GM12865 (cell line): Measurements from ENCODE around the gene PLEKHO1.
"Not testable (repeated sequence)": the region's sequence is repeated elsewhere in the genome, so short reads cannot be mapped to it uniquely, and the experiment has no call there.

Experiments
- DNase-seq: peaks from one replicate; pipeline ENCODE4 v3.0.0; 2010; ENCODE audit warnings: low read depth
- H3K4me3 ChIP-seq: 2 replicates; pipeline ENCODE4 v1.5.1; 2011; ENCODE audit warnings: mild to moderate bottlenecking, low read depth, low read length, control low read depth
- CTCF ChIP-seq: IDR thresholded peaks from 2 replicates; pipeline ENCODE4 v1.5.1; 2011; ENCODE audit warnings: low read length, control low read depth, low read depth, inconsistent platforms; ENCODE audit not compliant: insufficient read depth; ENCODE audit errors: missing control alignments

The PLEKHO1 gene

GRCh38 chr1:150185481-150185880 is 35.8 kb downstream of the PLEKHO1 start:
- no peak for DNase-seq
- no peak overlapping the region for H3K4me3 ChIP-seq
- TF ChIP-seq CTCF, result no peak

GRCh38 chr1:150186438-150186788 is 36.7 kb downstream of the PLEKHO1 start:
- not testable (repeated sequence) for DNase-seq, H3K4me3 ChIP-seq

GRCh38 chr1:150186789-150187559 is 37.3 kb downstream of the PLEKHO1 start:
- no peak overlapping the region for H3K4me3 ChIP-seq
- DNase-seq, result peak; percentile 66
- peak; percentile 32 for TF ChIP-seq CTCF

GRCh38 chr1:150187560-150187931 is 37.8 kb downstream of the PLEKHO1 start:
- no peak for TF ChIP-seq CTCF
- no peak for DNase-seq
- no peak overlapping the region for H3K4me3 ChIP-seq

GRCh38 chr1:150192012-150192411 is 42.3 kb downstream of the PLEKHO1 start:
- no peak overlapping the region for H3K4me3 ChIP-seq
- TF ChIP-seq CTCF, result no peak
- DNase-seq, result no peak

GRCh38 chr1:150194381-150195031 is 44.8 kb downstream of the PLEKHO1 start:
- TF ChIP-seq CTCF, result no peak
- no peak overlapping the region for H3K4me3 ChIP-seq
- DNase-seq, result no peak

GRCh38 chr1:150196417-150196816 is 46.7 kb downstream of the PLEKHO1 start:
- no peak overlapping the region for H3K4me3 ChIP-seq
- no peak for DNase-seq
- no peak for TF ChIP-seq CTCF
